K562 (cell line): Measurements from ENCODE around the gene ZNF90. TPM values are rescaled to one million over a fixed set of nuclear protein-coding genes. Genes with fewer than 3 reads are reported as not detected.
"Not testable (repeated sequence)": the region's sequence is repeated elsewhere in the genome, so short reads cannot be mapped to it uniquely, and the experiment has no call there.

Experiments used
- ATAC-seq: fragments of 200-7000 bp; cut with Tn5 transposase; 3 replicates; pipeline ENCODE4 v1.9.1; 2020; ENCODE audit warnings: moderate library complexity
- BruUV-seq: library from RNA; stranded (reverse); fragments of 400-500 nt; replicated peaks from 2 replicates; lab custom pipeline; 2021; lab: Mats Ljungman, UMichigan
- CTCF ChIA-PET: fragments of 300-600 bp; formaldehyde crosslinking; extraction: SDS; loops from one replicate; lab custom pipeline; 2021; ENCODE audit warnings: low intra/inter-chr PET ratio; lab: Yijun Ruan, JAX
- POLR2A ChIA-PET: fragments of 300-600, 350-650 bp; sonication (Branson Sonifier 250); formaldehyde crosslinking; extraction: SDS; loops from one replicate; lab custom pipeline; 2021; ENCODE audit warnings: antibody characterized with exemption, inconsistent platforms; lab: Yijun Ruan, JAX
- DNase-seq, 4 experiments: peaks; one replicate each; pipeline versions ENCODE4 v3.0.0 to v3.0.0-alpha.2; 2011 to 2018; ENCODE audit warnings: low spot score in 3 of 4, mixed read lengths in 3 of 4; ENCODE audit errors: extremely low read depth in 1 of 4
- FAIRE-seq: peaks from 2 replicates; lab custom pipeline; 2011; peaks lifted over from hg19 to GRCh38; lab: Jason Lieb, UNC
- H2AFZ ChIP-seq: 2 replicates; pipeline ENCODE4 v1.6.0; 2011; ENCODE audit warnings: low read depth, low read length, control low read depth, inconsistent platforms
- H3K27ac ChIP-seq: fragments of 200-600 bp; 3 replicates; pipeline ENCODE4 v1.8.0; 2011; ENCODE audit warnings: low read depth, mild to moderate bottlenecking, control low read depth, inconsistent platforms, low read length, moderate library complexity, mixed read lengths; ENCODE audit errors: extremely low read depth
- H3K27me3 ChIP-seq, 2 experiments: fragments of 300-600 bp in 1 of 2; 2 replicates in 1 of 2; 3 replicates in 1 of 2; pipeline versions ENCODE4 v1.6.0 to v1.8.0; 2011; ENCODE audit warnings: inconsistent platforms in 2 of 2, low read length in 2 of 2, mild to moderate bottlenecking in 1 of 2, mixed read lengths in 1 of 2, moderate library complexity in 1 of 2; ENCODE audit not compliant: control insufficient read depth in 2 of 2, insufficient read depth in 2 of 2
- H3K36me3 ChIP-seq: fragments of 300-600 bp; 3 replicates; pipeline ENCODE4 v1.8.0; 2011; ENCODE audit warnings: mild to moderate bottlenecking, low read length, inconsistent platforms; ENCODE audit not compliant: control insufficient read depth, insufficient read depth
- H3K4me1 ChIP-seq, 2 experiments: fragments of 200-600 bp in 1 of 2; replicated peaks in 1 of 2; 2 replicates in 1 of 2; 3 replicates in 1 of 2; pipeline versions ENCODE4 v1.5.1 to v1.8.0; 2011; ENCODE audit warnings: inconsistent platforms in 2 of 2, low read length in 2 of 2, mild to moderate bottlenecking in 1 of 2, mixed read lengths in 1 of 2, moderate library complexity in 1 of 2; ENCODE audit not compliant: control insufficient read depth in 2 of 2, insufficient read depth in 2 of 2
- H3K4me2 ChIP-seq: 2 replicates; pipeline ENCODE4 v1.6.1; 2011; ENCODE audit warnings: low read length, control low read depth, inconsistent platforms, mixed read lengths; ENCODE audit not compliant: insufficient read depth
- H3K4me3 ChIP-seq: fragments of 200-600 bp; sonication (generic), shearing (Covaris generic); 2 replicates; pipeline ENCODE4 v1.5.1; 2016; ENCODE audit warnings: control low read depth, inconsistent platforms
- H3K79me2 ChIP-seq: fragments of 200-600 bp; 3 replicates; pipeline ENCODE4 v1.8.0; 2011; ENCODE audit warnings: low read length, inconsistent platforms; ENCODE audit not compliant: control insufficient read depth, insufficient read depth
- H3K9ac ChIP-seq, 2 experiments: 2 replicates each; pipeline versions ENCODE4 v1.6.0 to v1.6.1; 2011; ENCODE audit warnings: low read depth in 2 of 2, low read length in 2 of 2, control low read depth in 1 of 2, inconsistent platforms in 1 of 2, mild to moderate bottlenecking in 1 of 2, mixed read lengths in 1 of 2; ENCODE audit not compliant: insufficient read depth in 1 of 2
- H3K9me1 ChIP-seq: one replicate; pipeline ENCODE4 v1.6.0; 2011; ENCODE audit warnings: inconsistent platforms, mild to moderate bottlenecking, low read length, moderate library complexity; ENCODE audit not compliant: control insufficient read depth, insufficient read depth
- H3K9me3 ChIP-seq: replicated peaks from 2 replicates; pipeline ENCODE4 v1.5.1; 2011; ENCODE audit warnings: low read depth, low read length, inconsistent platforms; ENCODE audit not compliant: control insufficient read depth, insufficient read depth
- H4K20me1 ChIP-seq: replicated peaks from 2 replicates; pipeline ENCODE4 v1.6.1; 2011; ENCODE audit warnings: low read length, inconsistent platforms, mixed read lengths; ENCODE audit not compliant: control insufficient read depth, insufficient read depth
- EGR1 ChIP-seq: fragments of 450-650 bp; conservative IDR thresholded peaks from 2 replicates; pipeline ENCODE4 v1.6.1; 2017; ENCODE audit warnings: mild to moderate bottlenecking
- GTF2A2 ChIP-seq: IDR thresholded peaks from 2 replicates; pipeline ENCODE4 v1.6.1; 2016; ENCODE audit warnings: mild to moderate bottlenecking, missing genetic modification characterization, missing compliant biosample characterization
- HSF4 ChIP-seq: fragments of 250-450 bp; sonication (Bioruptor Pico); IDR thresholded peaks from 2 replicates; pipeline ENCODE4 v2.1.2; 2022; ENCODE audit warnings: mild to moderate bottlenecking, moderate library complexity, borderline replicate concordance
- ILF3 ChIP-seq: fragments of 450-650 bp; IDR thresholded peaks from 2 replicates; pipeline ENCODE4 v1.6.1; 2018; ENCODE audit warnings: antibody characterized with exemption, mild to moderate bottlenecking, moderate library complexity, borderline replicate concordance
- KLF6 ChIP-seq: fragments of 250-450 bp; sonication (Bioruptor Pico); IDR thresholded peaks from 2 replicates; pipeline ENCODE4 v1.4.0; 2020; ENCODE audit warnings: mild to moderate bottlenecking, moderate library complexity, borderline replicate concordance
- MYNN ChIP-seq, 2 experiments: sonication (generic); formaldehyde crosslinking in 1 of 2; IDR thresholded peaks; 2 replicates each; pipeline versions ENCODE4 v1.5.0 to v1.6.1; 2016 to 2020; ENCODE audit warnings: antibody characterized with exemption in 1 of 2, missing genetic modification reagents in 1 of 2
- SLC30A9 ChIP-seq: fragments of 250-450 bp; sonication (Bioruptor Pico); IDR thresholded peaks from 2 replicates; pipeline ENCODE4 v1.8.0; 2022; ENCODE audit warnings: mild to moderate bottlenecking, moderate library complexity
- SNRNP70 ChIP-seq: fragments of 200-400 bp; formaldehyde crosslinking; optimal IDR thresholded peaks from 2 replicates; pipeline ENCODE3; 2017; ENCODE audit warnings: low read depth, low read length
- SOX6 ChIP-seq: fragments of 450-650 bp; IDR thresholded peaks from 2 replicates; pipeline ENCODE4 v1.6.1; 2014; ENCODE audit warnings: mild to moderate bottlenecking
- ZNF239 ChIP-seq: fragments of 250-450 bp; sonication (Bioruptor Pico); IDR thresholded peaks from 2 replicates; pipeline ENCODE4 v1.4.0; 2020; ENCODE audit warnings: mild to moderate bottlenecking
- ZNF274 ChIP-seq: IDR thresholded peaks from 2 replicates; pipeline ENCODE4 v1.6.1; 2011; ENCODE audit warnings: low read depth, mild to moderate bottlenecking, low read length, moderate library complexity, borderline replicate concordance
- WGBS: fragments of 100-300 bp; shearing (Covaris generic); methylation state at CpG from one replicate; pipeline ENCODE4 v1.1.6; 2016; ENCODE audit warnings: low coverage, mixed read lengths; ENCODE audit not compliant: insufficient coverage; ENCODE audit errors: missing lambda C conversion rate; 5-methylcytosine and 5-hydroxymethylcytosine counted together
- in situ Hi-C: fragments of 300-500 bp; cut with MboI; formaldehyde crosslinking; loops from 4 replicates; pipeline ENCODE4 v1.15.0; 2018; ENCODE audit warnings: inconsistent platforms, mixed read lengths
- intact Hi-C: fragments of 100-400 bp; cut with micrococcal nuclease; formaldehyde crosslinking; loops from 2 replicates; pipeline ENCODE4 v1.14.2; 2022
- polyA plus RNA-seq, 8 experiments: library from polyadenylated mRNA; depleted of rRNA in 4 of 8; stranded (reverse) in 5 of 8; unstranded in 3 of 8; fragments of >200 nt; fragmentation: Nextera tagmentation in 2 of 8; fragmentation: Illumina TruSeq in 1 of 8; extraction: Ambion mirVana in 2 of 8; extraction: Trizol in 1 of 8; gene quantifications; 2 replicates each; pipeline versions ENCODE4 v1.2.1 to v1.2.3, GENCODE V29; 2011 to 2014; ENCODE audit warnings: inconsistent platforms in 1 of 8, missing spikeins in 1 of 8
- total RNA-seq, 7 experiments: library from RNA; depleted of rRNA in 6 of 7; stranded (reverse); fragments of >200 nt in 6 of 7; fragmentation: Illumina TruSeq in 2 of 7; extraction: Trizol in 2 of 7; gene quantifications; 2 replicates each; pipeline versions ENCODE4 v1.2.1 to v1.2.3, GENCODE V29; 2011 to 2021; ENCODE audit warnings: low replicate concordance in 1 of 7
- TF ChIP-seq, protein P1 (sequence below): IDR thresholded peaks from 2 replicates; pipeline ENCODE4 v1.6.1; 2011; ENCODE audit not compliant: insufficient read length; ENCODE audit errors: extremely low read depth
- TF ChIP-seq, protein P2 (sequence below): sonication (generic); formaldehyde crosslinking; IDR thresholded peaks from 2 replicates; pipeline ENCODE4 v1.8.0; 2022; ENCODE audit warnings: mild to moderate bottlenecking, missing genetic modification reagents, borderline replicate concordance

The ZNF90 gene
- total and polyA plus RNA-seq, 9 of the 15 experiments (the other 6 are each of a cell fraction or from before 2014, with no cell fraction given): 0.20 to 0.89 (median 0.67) TPM; not detected in 1

DNA sequence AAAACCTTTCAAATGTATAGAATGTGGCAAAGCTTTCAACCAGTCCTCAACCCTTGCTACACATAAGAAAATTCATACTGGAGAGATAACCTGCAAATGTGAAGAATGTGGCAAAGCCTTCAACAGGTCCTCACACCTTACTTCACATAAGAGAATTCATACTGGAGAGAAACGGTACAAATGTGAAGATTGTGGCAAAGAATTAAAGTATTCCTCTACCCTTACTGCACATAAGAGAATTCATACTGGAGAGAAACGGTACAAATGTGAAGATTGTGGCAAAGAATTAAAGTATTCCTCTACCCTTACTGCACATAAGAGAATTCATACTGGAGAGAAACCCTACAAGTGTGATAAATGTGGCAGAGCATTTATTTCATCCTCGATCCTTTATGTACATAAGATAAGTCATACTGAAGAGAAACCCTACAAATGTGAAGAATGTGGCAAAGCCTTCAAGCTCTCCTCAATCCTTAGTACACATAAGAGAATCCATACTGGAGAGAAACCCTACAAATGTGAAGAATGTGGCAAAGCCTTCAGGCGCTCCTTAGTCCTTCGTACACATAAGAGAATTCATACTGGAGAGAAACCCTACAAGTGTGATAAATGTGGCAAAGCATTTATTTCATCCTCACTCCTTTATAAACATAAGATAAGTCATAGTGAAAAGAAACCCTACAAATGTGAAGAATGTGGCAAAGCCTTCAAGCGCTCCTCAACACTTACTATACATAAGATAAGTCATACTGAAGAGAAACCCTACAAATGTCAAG, 40.5 kb downstream of the ZNF90 start:
- peak; percentile 92 for TF ChIP-seq ZNF274
- FAIRE-seq: not testable (repeated sequence)

DNA sequence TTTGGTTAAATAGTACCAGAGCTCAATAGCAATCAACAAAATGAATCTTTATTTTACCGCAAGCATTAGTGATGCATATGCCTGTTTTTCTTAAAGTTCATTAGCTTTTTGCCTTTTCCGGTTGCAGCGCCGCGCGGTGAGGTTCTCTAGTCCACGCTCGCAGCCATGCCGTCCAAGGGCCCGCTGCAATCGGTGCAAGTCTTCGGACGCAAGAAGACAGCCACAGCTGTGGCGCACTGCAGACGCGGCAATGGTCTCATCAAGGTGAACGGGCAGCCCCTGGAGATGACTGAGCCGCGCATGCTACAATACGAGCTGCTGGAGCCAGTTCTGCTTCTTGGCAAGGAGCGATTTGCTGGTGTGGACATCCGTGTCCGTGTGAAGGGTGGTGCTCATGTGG, 47.1 kb downstream of the ZNF90 start:
- intact Hi-C loops: no loop called here
- POLR2A ChIA-PET: no interaction called here
- Histone ChIP-seq H3K27ac (no peak overlapping the region), H3K4me3 (no peak overlapping the region), H3K36me3 (no peaks in the 10 kb centered on the region), H3K9ac (no peak overlapping the region), H3K27me3 (no peaks in the 10 kb centered on the region), H3K79me2 (no peaks in the 10 kb centered on the region), H3K9me3 (no peaks in the 10 kb centered on the region), H4K20me1 (no peaks in the 10 kb centered on the region), H3K9me1 (no peaks in the 10 kb centered on the region), H3K4me2 (no peak overlapping the region), H3K4me1 (no peaks in the 10 kb centered on the region), H2AFZ (no peak overlapping the region)
- no peak for ATAC-seq
- in situ Hi-C loops: no loop called here
- DNase-seq: no peak
- no peak for FAIRE-seq
- CTCF ChIA-PET: no interaction called here
- no TSS peak for BruUV-seq
- 5% methylated on average over 23 of the region's 23 CpGs for WGBS
- TF ChIP-seq, protein P1, sequence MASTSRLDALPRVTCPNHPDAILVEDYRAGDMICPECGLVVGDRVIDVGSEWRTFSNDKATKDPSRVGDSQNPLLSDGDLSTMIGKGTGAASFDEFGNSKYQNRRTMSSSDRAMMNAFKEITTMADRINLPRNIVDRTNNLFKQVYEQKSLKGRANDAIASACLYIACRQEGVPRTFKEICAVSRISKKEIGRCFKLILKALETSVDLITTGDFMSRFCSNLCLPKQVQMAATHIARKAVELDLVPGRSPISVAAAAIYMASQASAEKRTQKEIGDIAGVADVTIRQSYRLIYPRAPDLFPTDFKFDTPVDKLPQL: no peak
- TF ChIP-seq, protein P2, sequence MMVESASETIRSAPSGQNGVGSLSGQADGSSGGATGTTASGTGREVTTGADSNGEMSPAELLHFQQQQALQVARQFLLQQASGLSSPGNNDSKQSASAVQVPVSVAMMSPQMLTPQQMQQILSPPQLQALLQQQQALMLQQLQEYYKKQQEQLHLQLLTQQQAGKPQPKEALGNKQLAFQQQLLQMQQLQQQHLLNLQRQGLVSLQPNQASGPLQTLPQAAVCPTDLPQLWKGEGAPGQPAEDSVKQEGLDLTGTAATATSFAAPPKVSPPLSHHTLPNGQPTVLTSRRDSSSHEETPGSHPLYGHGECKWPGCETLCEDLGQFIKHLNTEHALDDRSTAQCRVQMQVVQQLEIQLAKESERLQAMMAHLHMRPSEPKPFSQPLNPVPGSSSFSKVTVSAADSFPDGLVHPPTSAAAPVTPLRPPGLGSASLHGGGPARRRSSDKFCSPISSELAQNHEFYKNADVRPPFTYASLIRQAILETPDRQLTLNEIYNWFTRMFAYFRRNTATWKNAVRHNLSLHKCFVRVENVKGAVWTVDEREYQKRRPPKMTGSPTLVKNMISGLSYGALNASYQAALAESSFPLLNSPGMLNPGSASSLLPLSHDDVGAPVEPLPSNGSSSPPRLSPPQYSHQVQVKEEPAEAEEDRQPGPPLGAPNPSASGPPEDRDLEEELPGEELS (CRISPR knock-in tag): no peak
- TF ChIP-seq EGR1 (no peak), MYNN (IDR thresholded peaks at IDR 0.05) (no peak), MYNN (CRISPR knock-in tag; IDR thresholded peaks at IDR 0.05) (no peak), ZNF239 (CRISPR knock-in tag) (no peak), SLC30A9 (CRISPR knock-in tag) (no peak), GTF2A2 (no peak), ILF3 (no peak), SOX6 (no peak), KLF6 (no peak), HSF4 (CRISPR knock-in tag) (no peak), SNRNP70 (no peak)

More for the DNA sequence above, 40.5 kb downstream of the ZNF90 start:
- DNase-seq, H3K79me2 ChIP-seq, BruUV-seq, POLR2A ChIA-PET, H3K27ac ChIP-seq, H3K36me3 ChIP-seq, H3K27me3 ChIP-seq, H3K4me1 ChIP-seq, H2AFZ ChIP-seq, H3K9ac ChIP-seq, H3K4me2 ChIP-seq, H4K20me1 ChIP-seq, CTCF ChIA-PET, H3K9me1 ChIP-seq, in situ Hi-C loops, H3K9me3 ChIP-seq, ATAC-seq, intact Hi-C loops, H3K4me3 ChIP-seq: not testable (repeated sequence)
- 7% methylated on average over 6 of the region's 6 CpGs for WGBS
